GM18867 (cell line): ENCODE data around the gene WDR45B.

Experiments
- ATAC-seq: cut with Tn5 transposase; IDR thresholded peaks from one replicate; pipeline ENCODE4 v1.9.1; 2021; ENCODE audit warnings: mild to moderate bottlenecking, moderate library complexity; ENCODE audit not compliant: unreplicated experiment

Gene WDR45B

DNA sequence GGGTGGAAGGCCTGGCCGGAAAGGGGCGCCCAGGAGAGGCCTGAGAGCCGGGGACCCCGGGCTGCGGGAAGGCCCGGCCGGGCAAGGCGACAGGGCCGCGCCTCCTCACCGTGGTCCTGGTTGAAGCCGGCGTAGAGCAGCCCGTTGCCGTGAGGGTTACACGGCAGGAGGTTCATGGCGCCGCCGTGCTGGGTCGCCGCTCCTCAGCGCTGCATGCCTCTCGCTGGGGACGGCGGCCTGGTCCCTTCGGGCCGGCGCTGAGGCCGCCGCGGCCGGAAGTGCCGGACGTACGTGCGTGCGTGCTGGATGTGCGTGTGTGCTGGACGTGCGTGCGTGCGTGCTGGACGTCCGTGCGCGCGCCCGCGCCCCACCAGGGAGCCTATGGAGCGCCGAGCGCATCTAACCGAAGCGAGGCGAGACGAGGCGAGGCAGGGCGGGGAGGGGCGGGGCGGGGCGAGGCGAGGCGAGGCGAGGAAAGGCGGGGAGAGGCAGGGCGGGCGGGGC lies at the start of gene WDR45B:
Gene WDR45B, minus strand, starts transcription at position 280 of the 504 bp plus-strand sequence. Its CDS starts 104 bp downstream, at position 176.
- peak; percentile 79 for ATAC-seq

- no peak for ATAC-seq
These were observed 49.5 kb upstream of the WDR45B start for GRCh38 chr17:82697808-82698064.

GRCh38 chr17:82696916-82697807 lies 48.9 kb upstream of the WDR45B start:
- ATAC-seq, result no peak

DNA sequence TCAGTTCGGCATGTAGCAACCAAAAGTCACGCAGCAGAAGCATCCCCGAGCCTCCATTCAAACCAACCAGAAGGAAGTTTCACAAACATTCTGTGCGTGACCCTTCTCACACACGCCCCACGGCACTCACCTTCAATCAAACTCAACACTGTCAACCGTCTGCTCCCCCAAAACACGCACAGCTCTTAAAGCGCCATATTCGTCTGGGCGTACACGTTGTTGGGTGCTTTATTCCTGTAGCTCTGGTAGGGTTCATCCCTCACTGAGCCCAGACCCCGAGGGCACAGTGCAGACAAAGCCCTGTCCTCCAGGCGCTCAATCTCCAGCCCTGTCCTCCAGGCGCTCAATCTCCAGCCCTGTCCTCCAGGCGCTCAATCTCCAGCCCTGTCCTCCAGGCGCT lies 48.0 kb upstream of the WDR45B start:
- no peak for ATAC-seq

GRCh38 chr17:82694647-82695046 lies 46.4 kb upstream of the WDR45B start:
- ATAC-seq, result no peak

GRCh38 chr17:82693168-82693867 lies 45.1 kb upstream of the WDR45B start:
- ATAC-seq, result no peak

- ATAC-seq, result no peak
These were observed 44.0 kb upstream of the WDR45B start for GRCh38 chr17:82692268-82692667.

DNA sequence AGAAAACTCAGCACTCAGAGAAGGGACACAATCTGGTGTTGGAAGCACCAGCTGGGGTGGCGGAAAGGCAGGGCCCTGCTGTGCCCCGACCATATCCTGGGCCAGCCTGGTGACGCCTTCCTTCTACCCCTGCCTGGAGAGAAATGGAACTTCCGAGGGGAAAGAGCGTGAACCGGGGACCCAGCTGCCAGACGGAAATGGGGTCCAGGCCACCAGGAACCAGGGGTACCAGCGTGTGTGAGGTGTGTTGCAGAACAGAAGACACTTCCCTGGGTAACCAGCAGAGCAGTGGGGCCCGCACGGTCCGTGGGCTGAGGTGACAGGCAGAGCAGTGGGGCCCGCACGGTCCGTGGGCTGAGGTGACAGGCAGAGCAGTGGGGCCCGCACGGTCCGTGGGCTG lies 43.5 kb upstream of the WDR45B start:
- no peak for ATAC-seq

GRCh38 chr17:82690786-82691489 lies 42.7 kb upstream of the WDR45B start:
- no peak for ATAC-seq

DNA sequence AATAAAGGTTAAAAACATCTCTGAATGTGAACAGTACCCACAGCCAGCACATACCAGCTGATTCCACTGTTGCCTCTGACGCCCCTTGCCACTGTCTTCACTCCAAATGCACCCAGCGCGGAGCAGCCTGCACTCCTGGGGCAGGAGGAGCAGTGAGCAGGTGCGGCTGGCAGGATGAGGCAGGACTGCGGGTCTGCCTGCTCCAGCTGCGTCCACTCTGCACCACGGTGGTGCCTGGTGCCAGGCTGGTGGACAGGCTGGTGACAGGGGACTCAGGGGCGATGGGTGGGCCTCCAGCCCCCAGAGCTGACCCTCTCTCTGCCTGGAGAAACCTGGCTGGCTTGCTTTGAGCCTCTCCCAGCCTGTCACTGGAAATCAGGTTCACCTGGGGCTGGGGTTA lies 40.8 kb upstream of the WDR45B start:
- no peak for ATAC-seq

GRCh38 chr17:82687871-82688270 lies 39.6 kb upstream of the WDR45B start:
- no peak for ATAC-seq

- ATAC-seq, result no peak
These were observed 39.2 kb upstream of the WDR45B start for GRCh38 chr17:82687375-82687861.

GRCh38 chr17:82686366-82687324 lies 38.4 kb upstream of the WDR45B start:
- no peak for ATAC-seq

DNA sequence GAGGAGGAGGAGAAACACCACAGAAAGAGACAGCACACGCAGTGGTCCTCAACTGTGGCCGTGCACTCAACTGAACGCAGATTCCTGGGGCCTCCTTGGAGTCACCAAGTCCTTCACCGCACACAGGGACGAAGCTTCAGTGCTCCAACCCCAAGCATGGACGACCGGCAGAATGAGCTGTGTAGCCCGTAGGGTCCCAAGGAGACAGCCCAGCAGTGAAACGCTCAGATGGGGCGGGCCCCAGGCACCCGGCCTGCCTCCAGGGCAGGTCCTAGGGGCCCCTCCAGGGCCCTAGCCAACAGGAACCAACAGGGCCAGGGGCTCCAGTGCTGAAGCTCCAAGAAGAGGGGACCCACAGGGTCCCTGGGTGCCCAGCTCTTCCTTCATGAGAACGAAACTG lies 37.0 kb upstream of the WDR45B start:
- no peak for ATAC-seq

DNA sequence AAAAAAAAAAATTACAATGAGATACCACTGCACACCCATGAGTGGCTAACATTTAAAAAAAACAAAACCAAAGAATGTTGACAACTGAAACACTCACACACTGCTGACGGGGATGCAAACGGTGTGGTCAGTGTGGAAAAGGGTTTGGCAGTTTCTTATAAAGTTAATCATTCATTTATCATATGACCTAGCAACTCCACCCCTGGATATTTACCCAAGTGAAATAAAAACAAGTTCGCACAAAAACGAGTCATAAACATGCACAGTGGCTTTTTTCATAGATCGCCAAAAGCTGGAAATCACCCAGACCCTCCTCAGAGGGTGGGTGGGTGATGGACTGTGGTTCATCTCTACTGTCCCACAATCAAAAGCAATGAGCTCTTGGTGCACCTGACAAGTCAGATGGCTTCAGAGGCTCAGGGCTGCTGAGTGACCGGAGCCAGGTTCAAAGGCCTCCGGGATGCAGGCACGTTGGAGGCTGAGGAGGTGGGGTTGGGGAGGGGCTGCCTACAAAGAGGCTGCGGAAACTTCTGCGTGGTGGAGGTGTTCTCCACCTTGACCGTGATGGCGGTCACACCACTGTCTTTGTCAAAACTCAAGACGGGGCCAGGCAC lies 36.1 kb upstream of the WDR45B start:
- no peak for ATAC-seq

GRCh38 chr17:82683534-82683933 lies 35.3 kb upstream of the WDR45B start:
- no peak for ATAC-seq

- no peak for ATAC-seq
These were observed 33.3 kb upstream of the WDR45B start for GRCh38 chr17:82681547-82681946.

DNA sequence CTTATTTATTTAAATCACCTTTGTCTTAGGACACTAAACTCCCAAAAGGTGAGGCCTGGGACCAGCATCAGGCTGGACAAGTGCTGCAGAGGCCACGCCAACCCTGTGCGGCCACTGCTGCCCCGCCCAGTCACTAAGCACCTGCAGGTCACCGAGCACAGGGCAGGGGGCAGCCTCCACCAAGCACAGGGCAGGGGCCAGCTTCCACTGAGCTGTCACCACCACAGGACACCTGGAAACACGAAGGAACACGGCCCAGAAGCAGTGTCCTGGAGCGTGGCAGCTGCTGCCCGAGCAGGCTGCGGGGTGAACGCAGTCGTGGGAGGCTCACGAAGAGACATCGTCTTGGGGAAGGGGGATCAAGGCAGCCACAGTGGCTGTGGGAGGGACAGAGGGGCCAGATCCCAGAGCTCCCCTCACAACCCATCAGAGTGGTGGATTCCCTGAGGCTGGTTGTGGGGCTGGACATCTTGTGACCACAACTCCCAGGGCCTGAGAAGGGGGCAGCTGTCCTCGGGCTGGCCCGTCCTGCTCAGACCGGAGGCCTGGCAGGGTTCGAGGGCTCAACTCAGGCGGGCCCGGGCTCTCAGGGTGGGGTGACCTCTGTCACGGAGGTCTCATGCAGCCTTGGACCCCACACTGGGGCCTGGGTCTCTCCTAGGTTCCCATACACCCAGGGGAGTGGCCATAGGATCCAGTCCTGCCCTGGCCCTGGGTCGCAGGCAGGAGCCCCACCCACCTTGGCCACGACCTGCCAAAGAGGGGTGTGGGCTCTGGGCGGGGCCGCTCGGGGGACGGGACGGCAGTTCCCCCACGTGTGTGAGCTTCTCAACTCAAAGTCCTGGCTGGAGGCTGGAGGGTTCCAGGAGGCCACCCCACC lies 31.6 kb upstream of the WDR45B start:
- no peak for ATAC-seq
